Limb (tissue), 2 donors: ENCODE data around the gene CYB561.
A peak's percentile ranks its signal among the peaks of the same experiment; 100 is the strongest.
"Not testable (repeated sequence)": the region's sequence is repeated elsewhere in the genome, so short reads cannot be mapped to it uniquely, and the experiment has no call there.

Experiments used
- DNase-seq, 2 donors: peaks; one replicate each; pipeline ENCODE4 v3.0.0-alpha.2; 2016; ENCODE audit errors: extremely low spot score in 2 of 2

CYB561 gene

GRCh38 chr17:63479495-63480184 lies 33.5 kb upstream of the CYB561 start:
- DNase-seq: no peak

- peak; percentile 46 to 68 for DNase-seq
These were observed 32.8 kb upstream of the CYB561 start for GRCh38 chr17:63478814-63479494.

DNA sequence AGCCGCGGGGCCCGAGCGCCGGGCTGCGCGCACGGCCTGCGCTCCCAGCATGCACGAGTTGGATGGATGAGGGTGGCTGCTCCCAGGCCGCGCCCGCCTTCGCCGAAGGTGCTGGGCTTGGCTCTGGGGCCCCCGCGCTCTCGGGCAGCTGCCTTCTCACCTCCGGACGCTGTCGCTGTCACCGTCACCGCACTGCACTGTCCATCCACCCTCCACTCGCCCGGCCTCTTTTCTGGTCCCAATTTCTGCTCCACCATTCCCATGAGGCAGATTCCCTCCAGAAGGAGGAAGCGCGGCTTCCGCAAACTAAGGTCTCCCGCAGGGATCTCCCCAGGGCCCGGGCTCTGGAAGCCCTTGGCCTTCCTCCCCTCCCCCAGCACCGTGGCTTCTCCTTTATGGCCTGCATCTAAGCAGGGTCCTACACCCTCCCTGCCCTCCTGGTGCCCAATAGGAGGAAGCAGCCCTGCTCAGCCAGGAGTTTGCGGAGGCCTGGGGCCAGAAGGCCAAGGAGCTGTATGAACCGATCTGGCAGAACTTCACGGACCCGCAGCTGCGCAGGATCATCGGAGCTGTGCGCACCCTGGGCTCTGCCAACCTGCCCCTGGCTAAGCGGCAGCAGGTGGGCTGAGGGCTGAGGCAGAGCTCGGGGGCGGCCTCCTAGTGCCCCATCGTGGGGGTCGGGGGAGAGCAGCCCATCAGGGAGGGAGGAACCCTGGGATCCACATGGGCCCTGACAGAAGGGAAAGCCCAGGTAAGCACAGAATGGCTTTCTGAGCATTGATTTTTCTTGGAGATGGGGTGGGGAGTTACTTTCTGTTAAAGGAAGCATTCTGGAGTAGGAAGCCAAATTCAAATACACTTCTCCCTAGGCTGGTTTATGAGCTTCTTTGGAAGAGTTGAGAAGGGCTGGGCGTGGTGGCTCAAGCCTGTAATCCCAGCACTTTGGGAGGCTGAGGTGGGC lies 31.7 kb upstream of the CYB561 start:
- no peak for DNase-seq

GRCh38 chr17:63476854-63477479 lies 30.9 kb upstream of the CYB561 start, which contains the start of gene ACE:
Gene ACE (plus strand): TSS chr17:63477061. CDS start chr17:63477095, 34 bp downstream.
- peak; percentile 21 to 65 for DNase-seq

- DNase-seq: peak in 1 of 2 donors; percentile 50
These were observed 30.4 kb upstream of the CYB561 start for GRCh38 chr17:63476459-63476853.

DNA sequence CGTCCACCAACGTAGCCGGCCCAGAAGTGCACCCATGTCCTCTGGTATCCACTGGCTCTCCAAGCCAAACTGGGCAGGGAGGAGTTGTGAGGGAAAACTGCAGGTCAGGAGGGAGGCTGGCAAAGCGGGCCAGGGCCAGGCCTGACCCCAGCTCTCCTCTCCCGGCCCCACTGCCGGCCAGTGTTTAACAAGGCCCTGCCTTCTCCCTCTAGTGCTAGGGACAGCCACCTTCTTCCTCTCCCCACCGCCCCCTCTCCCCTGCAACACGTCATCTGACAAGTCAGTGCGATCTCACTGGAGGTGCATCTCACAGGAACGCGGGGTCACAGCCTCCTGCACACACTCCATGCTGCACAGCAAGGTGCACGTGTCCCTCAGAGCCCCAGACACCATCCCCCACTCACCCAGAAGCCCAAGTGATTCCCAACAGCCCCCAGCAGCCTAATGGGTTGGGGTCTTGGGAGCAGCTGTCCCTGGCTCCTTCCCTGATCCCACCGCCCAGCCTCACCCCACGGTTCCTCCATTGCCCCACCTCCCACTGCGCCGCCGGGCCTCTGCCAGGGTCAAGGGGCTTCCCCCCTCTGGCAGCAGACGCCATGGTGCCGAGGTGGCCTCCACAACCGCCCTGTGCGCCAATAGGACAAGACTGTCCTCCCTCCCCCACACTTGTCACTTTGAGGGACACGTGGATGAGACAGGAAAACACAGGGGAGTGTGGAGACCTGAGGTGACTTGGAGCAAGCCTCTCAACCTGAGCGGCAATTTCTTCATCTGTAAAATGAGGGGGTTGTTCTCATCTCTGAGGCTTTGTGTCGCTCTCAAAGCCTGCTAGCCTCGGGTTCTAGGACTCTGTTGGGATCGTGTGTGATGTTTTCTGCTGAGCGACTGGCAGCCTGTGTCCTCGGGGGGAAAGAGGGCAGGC lies 29.6 kb upstream of the CYB561 start:
- DNase-seq: peak in 1 of 2 donors; percentile 23

DNA sequence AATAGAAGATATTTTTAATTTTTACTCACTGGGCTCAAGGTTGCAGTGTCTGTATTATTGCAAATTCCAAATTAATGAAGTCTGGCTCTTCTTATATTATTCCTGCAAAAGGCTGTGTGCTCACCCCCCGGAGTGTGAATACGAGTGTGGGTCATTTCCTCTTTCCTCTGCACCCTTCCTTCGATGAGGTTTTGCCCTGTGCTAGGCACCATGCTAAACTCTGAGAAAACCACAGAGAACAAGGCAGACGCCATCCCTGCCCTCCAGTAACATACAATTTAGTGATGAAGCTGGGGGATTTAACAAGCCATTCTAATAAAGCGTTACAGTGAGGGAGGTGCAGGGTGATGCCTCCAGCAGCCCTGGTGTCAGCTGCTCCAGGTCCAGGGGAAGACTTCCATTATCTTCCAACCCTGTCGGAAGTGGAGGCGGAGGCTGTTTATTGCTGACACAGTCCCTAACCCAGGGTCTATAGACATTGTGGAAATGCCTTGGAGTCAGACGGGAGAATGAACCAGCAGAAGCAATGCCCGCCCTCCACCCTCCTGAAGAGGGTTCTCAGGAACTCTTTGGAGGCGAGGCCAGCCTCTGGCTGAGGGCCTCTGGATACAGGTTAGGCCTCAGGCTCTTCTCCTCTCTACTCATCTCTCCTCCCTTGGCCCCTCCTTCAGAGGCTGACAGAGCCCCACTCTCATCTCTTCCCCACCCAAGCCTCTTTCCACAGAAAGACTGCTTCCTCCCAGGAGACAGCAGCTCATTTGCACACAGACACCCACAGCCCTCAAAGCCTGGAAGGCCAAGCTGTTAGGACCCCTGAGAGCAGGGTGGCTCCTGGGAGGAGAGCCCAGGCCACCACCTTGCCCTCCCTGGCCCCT lies 28.7 kb upstream of the CYB561 start:
- no peak for DNase-seq

DNA sequence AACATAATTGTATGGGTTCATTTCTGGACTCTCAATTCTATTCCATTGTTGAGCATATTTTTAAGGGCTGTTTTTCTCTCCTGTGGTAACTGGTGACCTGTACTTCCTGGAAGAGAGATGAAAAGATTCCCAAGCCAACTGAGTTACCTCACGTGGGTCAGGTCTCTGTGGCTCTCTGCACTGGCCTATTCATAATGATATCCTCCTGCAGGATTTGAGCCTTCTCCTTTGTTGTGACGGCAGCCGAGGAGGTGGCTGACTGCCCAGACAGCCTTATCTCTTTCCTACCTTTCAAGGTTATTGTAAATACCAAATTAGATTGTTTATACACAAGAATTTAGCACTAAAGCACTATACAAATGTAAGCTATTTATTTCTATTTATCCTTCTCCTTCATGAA lies 28.1 kb upstream of the CYB561 start:
- DNase-seq: no peak

DNA sequence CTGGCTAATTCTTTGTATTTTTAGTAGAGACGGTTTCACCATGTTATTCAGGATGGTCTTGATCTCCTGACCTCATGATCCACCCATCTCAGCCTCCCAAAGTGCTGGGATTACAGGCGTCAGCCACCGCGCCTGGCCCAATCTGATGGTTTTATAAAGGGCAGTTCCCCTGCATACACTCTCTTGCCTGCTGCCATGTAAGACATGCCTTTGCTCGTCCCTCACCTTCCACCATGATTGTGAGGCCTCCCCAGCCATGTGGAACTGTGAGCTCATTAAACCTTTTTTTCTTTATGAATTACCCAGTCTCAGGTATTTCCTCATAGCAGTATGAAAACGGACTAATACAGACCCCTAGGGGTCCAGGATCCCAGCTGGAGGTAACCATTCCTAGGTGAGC lies 22.0 kb upstream of the CYB561 start:
- not testable (repeated sequence) for DNase-seq

DNA sequence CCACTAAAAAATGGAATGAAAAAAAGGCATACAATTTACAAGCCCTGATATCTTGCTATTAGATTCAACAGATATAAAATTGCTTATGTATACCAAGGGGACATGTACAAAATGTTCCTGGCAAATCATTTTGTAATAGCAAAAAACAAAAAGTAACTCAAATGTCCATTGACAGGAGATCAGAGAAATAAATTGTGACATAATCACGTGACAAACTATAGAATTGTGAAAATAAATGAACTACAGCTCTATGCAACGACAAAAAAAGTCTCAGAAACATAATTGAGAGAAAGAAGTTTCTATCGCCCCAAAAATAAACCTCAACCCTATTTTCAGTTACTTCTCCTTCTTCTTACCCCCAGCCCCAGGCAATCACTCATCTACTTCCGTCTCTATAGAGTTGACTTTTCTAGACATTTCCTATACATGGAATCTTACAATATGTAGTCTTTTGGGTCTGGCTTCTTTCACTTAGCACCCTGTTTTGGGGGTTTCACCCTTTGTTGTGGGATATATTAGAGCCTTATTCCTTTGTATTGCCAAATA lies 18.7 kb upstream of the CYB561 start:
- DNase-seq: no peak

- DNase-seq: no peak
These were observed 17.7 kb upstream of the CYB561 start for GRCh38 chr17:63463771-63464170.

- no peak for DNase-seq
These were observed 13.9 kb upstream of the CYB561 start for GRCh38 chr17:63460018-63460417.

DNA sequence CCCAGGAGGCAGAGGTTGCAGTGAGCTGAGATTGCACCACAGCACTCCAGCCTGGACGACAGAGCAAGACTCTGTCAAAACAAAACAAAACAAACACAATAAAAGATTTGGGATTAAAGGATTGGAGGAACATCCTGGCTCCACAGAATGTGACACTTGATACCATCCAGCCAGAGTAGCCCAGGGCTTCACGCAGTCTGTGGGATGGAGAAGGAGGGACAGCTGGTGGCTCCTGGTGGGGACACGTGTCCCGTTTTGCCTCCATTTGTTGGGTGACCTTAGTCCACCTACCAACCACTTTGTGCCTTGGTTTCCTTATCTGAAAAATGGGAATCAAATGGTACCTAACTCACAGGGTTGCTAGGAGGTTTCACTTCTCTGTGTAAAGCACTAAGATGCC lies 12.4 kb upstream of the CYB561 start:
- no peak for DNase-seq

DNA sequence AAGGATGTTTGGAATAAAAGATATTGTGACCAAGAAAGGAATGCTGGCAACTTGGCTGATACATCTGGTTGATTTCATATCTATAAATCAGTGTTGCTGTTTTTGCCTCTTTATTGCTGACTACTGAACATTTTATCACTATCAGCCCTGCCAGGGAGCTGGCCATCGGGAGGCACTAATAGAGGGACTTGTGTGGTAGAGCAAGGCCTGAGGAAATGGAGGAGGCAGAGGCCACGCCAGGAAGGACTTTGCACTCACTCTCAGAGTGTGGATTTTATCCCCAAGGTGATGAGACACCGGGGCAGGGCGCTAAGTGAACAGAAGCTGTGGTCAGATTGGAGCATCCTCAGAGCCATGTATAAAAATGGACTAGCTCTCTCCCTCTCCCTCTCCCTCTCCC lies 9.3 kb upstream of the CYB561 start:
- no peak for DNase-seq

DNA sequence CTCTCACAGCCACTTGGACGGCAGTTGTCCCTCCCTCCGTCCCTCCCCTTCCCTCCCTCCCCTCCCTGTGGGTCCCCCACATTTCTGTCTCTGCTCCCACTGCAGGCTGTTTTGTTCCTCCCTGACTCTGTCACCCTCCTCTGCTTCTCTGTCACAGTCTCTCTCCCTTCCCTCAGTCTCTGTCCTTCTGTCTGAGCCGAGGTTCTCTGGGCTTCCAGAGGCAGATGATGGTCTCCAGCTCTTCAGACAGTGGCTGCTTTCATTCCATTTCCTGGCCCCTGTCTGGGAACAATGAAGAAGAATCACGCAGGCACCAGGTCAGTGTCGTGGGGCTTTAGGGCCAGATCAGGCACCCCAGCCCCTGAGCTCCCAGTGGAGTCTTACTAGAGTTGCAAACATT lies 8.8 kb upstream of the CYB561 start:
- no peak for DNase-seq

DNA sequence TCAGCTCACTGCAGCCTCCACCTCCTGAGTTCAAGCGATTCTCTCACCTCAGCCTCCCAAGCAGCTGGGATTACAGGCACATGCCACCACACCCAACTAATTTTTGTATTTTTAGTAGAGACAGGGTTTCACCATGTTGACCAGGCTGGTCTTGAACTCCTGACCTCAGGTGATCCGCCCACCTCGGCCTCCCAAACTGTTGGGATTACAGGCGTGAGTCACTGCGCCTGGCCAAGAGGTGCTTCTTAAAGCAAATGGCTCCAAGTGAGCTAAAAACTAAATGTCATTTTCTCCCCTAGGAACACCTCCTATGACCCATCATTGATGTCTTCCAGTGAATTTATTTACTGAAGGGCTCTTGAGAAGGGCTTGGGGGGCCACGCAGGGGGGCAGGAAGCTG lies 8.3 kb upstream of the CYB561 start:
- not testable (repeated sequence) for DNase-seq

DNA sequence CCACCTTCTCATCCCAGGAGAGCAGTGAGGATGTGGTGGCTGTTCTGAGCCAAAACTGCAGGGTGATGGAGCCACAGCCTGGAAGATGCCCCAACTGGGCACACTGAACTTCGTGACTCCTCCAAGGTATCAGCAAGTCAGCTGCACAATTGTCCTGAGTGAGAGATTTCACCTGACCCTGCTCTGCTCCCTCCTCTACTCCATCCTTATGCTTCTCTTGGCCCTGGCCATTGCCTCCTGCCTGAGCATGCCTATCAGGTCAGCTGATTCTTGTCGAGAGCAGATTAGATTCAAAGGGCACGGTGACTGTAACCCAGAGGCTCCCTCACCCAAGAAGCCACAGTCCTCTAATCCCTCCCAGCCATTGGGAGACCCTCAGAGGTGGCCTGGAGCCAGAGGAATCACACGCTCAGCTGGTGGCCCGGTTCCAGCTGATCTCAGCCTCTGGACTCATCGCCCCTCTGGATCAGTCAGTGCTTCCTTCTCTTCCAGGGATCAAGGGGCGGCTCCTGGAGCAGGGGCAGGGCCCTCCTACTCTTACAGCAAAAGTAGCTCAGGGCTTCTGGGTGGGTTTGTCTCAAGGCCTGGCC lies 7.0 kb upstream of the CYB561 start:
- no peak for DNase-seq

DNA sequence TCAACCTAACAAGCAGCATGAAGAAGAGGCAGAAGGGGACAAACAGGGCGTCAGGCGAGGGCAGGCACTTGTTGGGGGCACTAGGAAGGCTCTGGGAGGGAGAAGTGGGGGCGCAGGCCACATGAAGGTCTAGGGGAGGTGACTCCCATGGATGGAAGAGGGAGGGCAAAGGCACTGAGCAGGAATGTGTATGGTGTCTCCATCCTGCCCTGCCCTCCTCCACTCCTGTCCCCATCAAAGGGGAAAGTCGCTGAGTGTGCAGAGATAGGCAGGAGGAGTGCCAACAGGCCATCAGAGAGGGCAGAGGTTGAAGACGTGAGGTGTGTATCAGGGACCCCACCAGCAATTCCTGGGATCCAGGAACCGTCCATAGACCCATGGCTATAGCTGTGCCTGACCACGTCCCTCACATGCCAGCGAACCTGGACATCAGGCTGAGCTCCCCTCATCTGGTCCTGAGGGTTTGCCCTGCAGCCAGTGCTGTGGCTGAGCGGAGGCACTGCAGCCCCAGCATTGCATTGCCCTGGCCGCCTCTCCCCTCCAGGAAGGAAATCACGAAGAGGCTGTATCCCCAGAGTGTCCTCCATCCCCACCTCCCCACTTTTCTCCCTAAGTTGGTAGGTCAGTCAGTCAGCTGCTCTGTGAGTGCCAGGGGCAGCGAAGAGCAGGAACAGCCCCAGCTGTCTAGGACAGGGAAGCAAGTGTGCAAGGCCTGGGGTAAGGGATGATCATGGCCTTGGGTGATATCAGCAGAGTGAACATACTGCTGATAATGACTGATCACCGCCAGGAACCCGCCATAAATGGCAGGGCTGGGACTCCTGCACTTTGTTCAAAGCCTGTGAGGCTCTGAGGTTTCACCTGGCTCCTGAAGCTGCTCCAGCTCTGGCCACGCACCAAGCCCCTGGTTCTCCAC lies 6.2 kb upstream of the CYB561 start:
- no peak for DNase-seq
